IMR-90 (cell line): ENCODE measurements around the gene TSC2. TPM values are rescaled to one million over a fixed set of nuclear protein-coding genes. Genes with fewer than 3 reads are reported as not detected.

Experiments used
- ATAC-seq: fragments of 200-7000 bp; cut with Tn5 transposase; 2 replicates; pipeline ENCODE4 v1.9.1; 2020; ENCODE audit warnings: low read depth, mild to moderate bottlenecking, moderate library complexity
- BruUV-seq: library from RNA; stranded (reverse); fragments of 400-500 nt; replicated peaks from 2 replicates; lab custom pipeline; 2021; lab: Mats Ljungman, UMichigan
- CTCF ChIA-PET: fragments of 300-600 bp; formaldehyde crosslinking; extraction: SDS; loops from one replicate; lab custom pipeline; 2021; ENCODE audit warnings: antibody characterized with exemption; lab: Yijun Ruan, JAX
- POLR2A ChIA-PET: fragments of 300-600 bp; sonication (Branson Sonifier 250); formaldehyde crosslinking; loops from one replicate; lab custom pipeline; 2022; ENCODE audit warnings: antibody characterized with exemption; ENCODE audit not compliant: unreplicated experiment; lab: Charles Lee
- DNase-seq: peaks from one replicate; pipeline ENCODE4 v3.0.0; 2013
- H2AFZ ChIP-seq: replicated peaks from 2 replicates; pipeline ENCODE3; 2013; ENCODE audit warnings: low read length, mild to moderate bottlenecking; ENCODE audit not compliant: poor library complexity
- H2AK5ac ChIP-seq: 2 replicates; pipeline ENCODE4 v1.6.1; 2013; ENCODE audit warnings: low read depth, low read length, inconsistent platforms
- H2AK9ac ChIP-seq: replicated peaks from 2 replicates; pipeline ENCODE3; 2013; ENCODE audit warnings: mild to moderate bottlenecking, low read depth, low read length, moderate library complexity; ENCODE audit not compliant: poor library complexity
- H2BK120ac ChIP-seq: 2 replicates; pipeline ENCODE4 v1.6.1; 2013; ENCODE audit warnings: low read depth, low read length, inconsistent platforms
- H2BK15ac ChIP-seq: 3 replicates; pipeline ENCODE4 v1.6.1; 2013; ENCODE audit warnings: low read depth, low read length, inconsistent platforms
- H2BK20ac ChIP-seq: 2 replicates; pipeline ENCODE4 v1.6.1; 2013; ENCODE audit warnings: low read depth, mild to moderate bottlenecking, inconsistent platforms, low read length, moderate library complexity
- H2BK5ac ChIP-seq: 2 replicates; pipeline ENCODE4 v1.6.1; 2013; ENCODE audit warnings: mild to moderate bottlenecking, low read depth, low read length, inconsistent platforms; ENCODE audit not compliant: poor library complexity, severe bottlenecking
- H3K14ac ChIP-seq: replicated peaks from 2 replicates; pipeline ENCODE4 v1.6.1; 2013; ENCODE audit warnings: low read depth, low read length, inconsistent platforms
- H3K18ac ChIP-seq: 2 replicates; pipeline ENCODE4 v1.6.1; 2013; ENCODE audit warnings: low read depth, low read length, control low read depth
- H3K23ac ChIP-seq: 2 replicates; pipeline ENCODE4 v1.6.1; 2013; ENCODE audit warnings: low read depth, low read length, inconsistent platforms
- H3K27ac ChIP-seq: 2 replicates; pipeline ENCODE4 v1.5.1; 2013; ENCODE audit warnings: mild to moderate bottlenecking, control low read depth, low read length; ENCODE audit not compliant: insufficient read depth
- H3K27me3 ChIP-seq: 2 replicates; pipeline ENCODE4 v1.6.1; 2013; ENCODE audit warnings: low read length; ENCODE audit not compliant: control insufficient read depth, insufficient read depth
- H3K36me3 ChIP-seq: 2 replicates; pipeline ENCODE4 v1.6.1; 2013; ENCODE audit warnings: low read length, mixed read lengths; ENCODE audit not compliant: control insufficient read depth, insufficient read depth
- H3K4ac ChIP-seq: 2 replicates; pipeline ENCODE4 v1.6.1; 2013; ENCODE audit warnings: low read depth, low read length, inconsistent platforms
- H3K4me1 ChIP-seq: 2 replicates; pipeline ENCODE4 v1.6.1; 2013; ENCODE audit warnings: low read length, mixed read lengths; ENCODE audit not compliant: control insufficient read depth, insufficient read depth
- H3K4me2 ChIP-seq: 2 replicates; pipeline ENCODE4 v1.6.1; 2013; ENCODE audit warnings: low read depth, mild to moderate bottlenecking, control low read depth, low read length, moderate library complexity
- H3K4me3 ChIP-seq: 2 replicates; pipeline ENCODE4 v1.5.1; 2013; ENCODE audit warnings: low read depth, mild to moderate bottlenecking, control low read depth, low read length, moderate library complexity; ENCODE audit not compliant: insufficient read depth
- H3K56ac ChIP-seq: 2 replicates; pipeline ENCODE4 v1.6.1; 2013; ENCODE audit warnings: low read length, inconsistent platforms; ENCODE audit not compliant: insufficient read depth; ENCODE audit errors: extremely low read depth
- H3K79me1 ChIP-seq, 2 experiments: 2 replicates each; pipeline ENCODE4 v1.6.1; 2013; ENCODE audit warnings: low read length in 2 of 2, inconsistent platforms in 1 of 2, low read depth in 1 of 2
- H3K9ac ChIP-seq: 2 replicates; pipeline ENCODE4 v1.6.1; 2013; ENCODE audit warnings: low read depth, low read length, control low read depth
- H3K9me1 ChIP-seq: 2 replicates; pipeline ENCODE4 v1.6.1; 2013; ENCODE audit warnings: low read length, inconsistent platforms; ENCODE audit not compliant: insufficient read depth
- H3K9me3 ChIP-seq: 2 replicates; pipeline ENCODE4 v1.6.1; 2013; ENCODE audit warnings: low read length; ENCODE audit not compliant: control insufficient read depth, insufficient read depth
- H4K20me1 ChIP-seq: 2 replicates; pipeline ENCODE4 v1.6.1; 2013; ENCODE audit warnings: low read length, inconsistent platforms; ENCODE audit not compliant: insufficient read depth
- H4K5ac ChIP-seq: 2 replicates; pipeline ENCODE4 v1.6.1; 2013; ENCODE audit warnings: mild to moderate bottlenecking, low read depth, low read length, control low read depth
- H4K8ac ChIP-seq, 2 experiments: 2 replicates each; pipeline ENCODE4 v1.6.1; 2013; ENCODE audit warnings: low read depth in 2 of 2, low read length in 2 of 2, control low read depth in 1 of 2, inconsistent platforms in 1 of 2
- H4K91ac ChIP-seq: 2 replicates; pipeline ENCODE4 v1.6.1; 2013; ENCODE audit warnings: low read depth, low read length, inconsistent platforms; ENCODE audit not compliant: insufficient read depth
- BHLHE40 ChIP-seq: fragments of 150-350 bp; IDR thresholded peaks from 2 replicates; pipeline ENCODE4 v1.6.1; 2016; ENCODE audit warnings: mild to moderate bottlenecking, low read depth, low read length
- CEBPB ChIP-seq: IDR thresholded peaks from 2 replicates; pipeline ENCODE4 v1.6.1; 2012; ENCODE audit warnings: low read depth, low read length, improper control_type of control experiment
- CHD1 ChIP-seq: IDR thresholded peaks from 2 replicates; pipeline ENCODE4 v1.6.1; 2012; ENCODE audit warnings: low read depth, low read length, improper control_type of control experiment
- FOS ChIP-seq: fragments of 150-350 bp; IDR thresholded peaks from 2 replicates; pipeline ENCODE4 v1.6.1; 2016; ENCODE audit warnings: low read depth, low read length
- MAFK ChIP-seq: IDR thresholded peaks from 2 replicates; pipeline ENCODE4 v1.6.1; 2012; ENCODE audit warnings: low read depth, low read length, improper control_type of control experiment
- MAZ ChIP-seq: IDR thresholded peaks from 2 replicates; pipeline ENCODE4 v1.6.1; 2012; ENCODE audit warnings: low read depth, mild to moderate bottlenecking, low read length, improper control_type of control experiment, moderate library complexity, borderline replicate concordance
- MXI1 ChIP-seq: IDR thresholded peaks from 2 replicates; pipeline ENCODE4 v1.6.1; 2012; ENCODE audit warnings: low read depth, mild to moderate bottlenecking, low read length, moderate library complexity, borderline replicate concordance
- NFE2L2 ChIP-seq: fragments of 150-350 bp; IDR thresholded peaks from 2 replicates; pipeline ENCODE4 v1.6.1; 2016; ENCODE audit warnings: low read depth, mild to moderate bottlenecking, low read length
- POLR2A ChIP-seq: IDR thresholded peaks from 2 replicates; pipeline ENCODE4 v1.6.1; 2012; ENCODE audit warnings: mild to moderate bottlenecking, low read depth, low read length
- RAD21 ChIP-seq: IDR thresholded peaks from 2 replicates; pipeline ENCODE4 v1.6.1; 2012; ENCODE audit warnings: low read length, improper control_type of control experiment
- RCOR1 ChIP-seq: IDR thresholded peaks from 2 replicates; pipeline ENCODE4 v1.6.1; 2012; ENCODE audit warnings: mild to moderate bottlenecking, low read length, improper control_type of control experiment; ENCODE audit not compliant: insufficient replicate concordance
- RFX5 ChIP-seq: IDR thresholded peaks from 2 replicates; pipeline ENCODE4 v1.8.0; 2012; ENCODE audit warnings: low read depth, mild to moderate bottlenecking, low read length, moderate library complexity
- SMC3 ChIP-seq: fragments of 150-350 bp; IDR thresholded peaks from 2 replicates; pipeline ENCODE4 v1.6.1; 2016; ENCODE audit warnings: low read depth, mild to moderate bottlenecking, antibody characterized with exemption, low read length, moderate library complexity
- WGBS, 2 experiments: methylation state at CpG; one replicate each; pipeline versions ENCODE4 v1.1.5 to v1.1.7; 2013; ENCODE audit warnings: missing lambda C conversion rate in 2 of 2; ENCODE audit not compliant: insufficient read length in 1 of 2; ENCODE audit errors: extremely low coverage in 2 of 2; 5-methylcytosine and 5-hydroxymethylcytosine counted together
- dilution Hi-C: fragments of 300-500 bp; cut with HindIII; formaldehyde crosslinking; loops from one replicate; pipeline ENCODE4 v1.14.3; 2018; ENCODE audit warnings: low sequenced_read_pairs; ENCODE audit not compliant: unreplicated experiment
- in situ Hi-C: fragments of 300-500 bp; cut with MboI; formaldehyde crosslinking; loops from 3 replicates; pipeline ENCODE4 v1.14.3; 2019; ENCODE audit warnings: low sequenced_read_pairs, inconsistent platforms, mixed read lengths
- intact Hi-C: fragments of 100-400 bp; cut with micrococcal nuclease; formaldehyde crosslinking; loops from 2 replicates; pipeline ENCODE4 v1.10.0; 2022
- polyA plus RNA-seq, 3 experiments: library from polyadenylated mRNA; depleted of rRNA; stranded (reverse); fragments of >200 nt; gene quantifications; 2 replicates each; pipeline ENCODE4 v1.2.3, GENCODE V29; 2012; ENCODE audit warnings: low replicate concordance in 1 of 3
- total RNA-seq: library from RNA; depleted of rRNA; stranded (reverse); fragments of >200 nt; gene quantifications from 2 replicates; pipeline ENCODE4 v1.2.3, GENCODE V29; 2012
- TF ChIP-seq, protein P1 (sequence below): fragments of 150-350 bp; IDR thresholded peaks from 2 replicates; pipeline ENCODE4 v1.6.1; 2016; ENCODE audit warnings: low read depth, mild to moderate bottlenecking, low read length, moderate library complexity, borderline replicate concordance
- TF ChIP-seq, protein P2 (sequence below): conservative IDR thresholded peaks from 2 replicates; pipeline ENCODE4 v1.5.1; 2012; ENCODE audit warnings: mild to moderate bottlenecking, low read depth, low read length, improper control_type of control experiment
- TF ChIP-seq, protein P3 (sequence below): fragments of 150-350 bp; IDR thresholded peaks from 2 replicates; pipeline ENCODE4 v1.6.1; 2017; ENCODE audit warnings: mild to moderate bottlenecking, antibody characterized with exemption, low read length, low read depth

The TSC2 gene
- total and polyA plus RNA-seq, 2 of the 4 experiments (the other 2 are of a cell fraction) = 31.4 to 88.6 TPM

DNA sequence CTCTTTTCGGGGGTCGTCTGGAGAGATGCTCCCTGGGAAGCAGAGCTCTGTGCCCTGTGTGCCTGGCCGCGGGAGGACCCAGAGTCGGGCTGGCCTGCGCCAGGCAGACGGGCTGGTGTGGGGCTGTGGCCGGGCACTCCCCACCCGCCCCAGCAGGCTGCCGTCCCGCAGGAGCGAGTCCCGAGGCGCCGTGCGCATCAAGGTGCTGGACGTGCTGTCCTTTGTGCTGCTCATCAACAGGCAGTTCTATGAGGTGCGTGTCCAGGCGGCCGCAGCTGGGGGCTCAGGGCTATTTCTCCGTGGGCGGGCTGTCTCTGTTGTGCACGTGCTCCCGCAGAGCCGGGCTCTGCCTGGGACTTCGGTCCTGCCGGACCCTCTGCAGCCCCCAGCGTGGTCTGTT is 15.0 kb downstream of the TSC2 start:
- Histone ChIP-seq H2AK5ac (no peak overlapping the region), H4K8ac (no peak overlapping the region), H3K4me3 (no peak overlapping the region), H2BK15ac (no peak overlapping the region), H2BK5ac (no peak overlapping the region), H3K9me3 (no peaks in the 10 kb centered on the region), H3K18ac (no peak overlapping the region), H3K27me3 (no peaks in the 10 kb centered on the region), H3K4me1 (no peaks in the 10 kb centered on the region), H3K56ac (no peak overlapping the region), H3K4ac (no peak overlapping the region), H2AFZ (no peak overlapping the region), H3K4me2 (no peak overlapping the region), H3K27ac (no peak overlapping the region), H4K20me1 (no peaks in the 10 kb centered on the region; the same call in 1 of the 2 replicates), H2AK9ac (no peak overlapping the region), H4K5ac (no peak overlapping the region), H3K14ac (no peak overlapping the region), H3K23ac (no peak overlapping the region), H3K9ac (no peak overlapping the region), H3K9me1 (0 out of 2 replicates have a peak, but pooled peaks cover 5% of the 10 kb centered on the region), H2BK120ac (no peak overlapping the region), H3K79me1 (peaks cover 0 to 9% of the 10 kb centered on the region in 2 experiments; a peak in 1 of 4 replicates), H4K91ac (no peak overlapping the region), H3K36me3 (peaks cover 64% of the 10 kb centered on the region), H2BK20ac (no peak overlapping the region)
- intact Hi-C loops (no loop called here), dilution Hi-C loops (no loop called here), in situ Hi-C loops (no loop called here)
- TF ChIP-seq RCOR1 (no peak), POLR2A (no peak), NFE2L2 (no peak), CEBPB (no peak), BHLHE40 (no peak), MXI1 (no peak), SMC3 (no peak), MAZ (no peak), RAD21 (no peak), MAFK (no peak), CHD1 (no peak), RFX5 (no peak), FOS (no peak)
- TF ChIP-seq, protein P1, sequence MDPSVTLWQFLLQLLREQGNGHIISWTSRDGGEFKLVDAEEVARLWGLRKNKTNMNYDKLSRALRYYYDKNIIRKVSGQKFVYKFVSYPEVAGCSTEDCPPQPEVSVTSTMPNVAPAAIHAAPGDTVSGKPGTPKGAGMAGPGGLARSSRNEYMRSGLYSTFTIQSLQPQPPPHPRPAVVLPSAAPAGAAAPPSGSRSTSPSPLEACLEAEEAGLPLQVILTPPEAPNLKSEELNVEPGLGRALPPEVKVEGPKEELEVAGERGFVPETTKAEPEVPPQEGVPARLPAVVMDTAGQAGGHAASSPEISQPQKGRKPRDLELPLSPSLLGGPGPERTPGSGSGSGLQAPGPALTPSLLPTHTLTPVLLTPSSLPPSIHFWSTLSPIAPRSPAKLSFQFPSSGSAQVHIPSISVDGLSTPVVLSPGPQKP = no peak
- TF ChIP-seq, protein P2, sequence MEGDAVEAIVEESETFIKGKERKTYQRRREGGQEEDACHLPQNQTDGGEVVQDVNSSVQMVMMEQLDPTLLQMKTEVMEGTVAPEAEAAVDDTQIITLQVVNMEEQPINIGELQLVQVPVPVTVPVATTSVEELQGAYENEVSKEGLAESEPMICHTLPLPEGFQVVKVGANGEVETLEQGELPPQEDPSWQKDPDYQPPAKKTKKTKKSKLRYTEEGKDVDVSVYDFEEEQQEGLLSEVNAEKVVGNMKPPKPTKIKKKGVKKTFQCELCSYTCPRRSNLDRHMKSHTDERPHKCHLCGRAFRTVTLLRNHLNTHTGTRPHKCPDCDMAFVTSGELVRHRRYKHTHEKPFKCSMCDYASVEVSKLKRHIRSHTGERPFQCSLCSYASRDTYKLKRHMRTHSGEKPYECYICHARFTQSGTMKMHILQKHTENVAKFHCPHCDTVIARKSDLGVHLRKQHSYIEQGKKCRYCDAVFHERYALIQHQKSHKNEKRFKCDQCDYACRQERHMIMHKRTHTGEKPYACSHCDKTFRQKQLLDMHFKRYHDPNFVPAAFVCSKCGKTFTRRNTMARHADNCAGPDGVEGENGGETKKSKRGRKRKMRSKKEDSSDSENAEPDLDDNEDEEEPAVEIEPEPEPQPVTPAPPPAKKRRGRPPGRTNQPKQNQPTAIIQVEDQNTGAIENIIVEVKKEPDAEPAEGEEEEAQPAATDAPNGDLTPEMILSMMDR = no peak
- TF ChIP-seq, protein P3, sequence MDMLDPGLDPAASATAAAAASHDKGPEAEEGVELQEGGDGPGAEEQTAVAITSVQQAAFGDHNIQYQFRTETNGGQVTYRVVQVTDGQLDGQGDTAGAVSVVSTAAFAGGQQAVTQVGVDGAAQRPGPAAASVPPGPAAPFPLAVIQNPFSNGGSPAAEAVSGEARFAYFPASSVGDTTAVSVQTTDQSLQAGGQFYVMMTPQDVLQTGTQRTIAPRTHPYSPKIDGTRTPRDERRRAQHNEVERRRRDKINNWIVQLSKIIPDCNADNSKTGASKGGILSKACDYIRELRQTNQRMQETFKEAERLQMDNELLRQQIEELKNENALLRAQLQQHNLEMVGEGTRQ = no peak
- 95% methylated on average over 12 of the region's 28 CpGs; no CpG with 5 or more reads in 1 of the 2 experiments for WGBS, 2 experiments
- ATAC-seq (no peak), DNase-seq (no peak)
- no TSS peak for BruUV-seq
- CTCF ChIA-PET = no interaction called here
- POLR2A ChIA-PET = no interaction called here
